GM10266 (cell line): ENCODE measurements around the gene SLC1A4.
"Not testable (repeated sequence)": the region's sequence is repeated elsewhere in the genome, so short reads cannot be mapped to it uniquely, and the experiment has no call there.

Experiments used
- DNase-seq: peaks from one replicate; pipeline ENCODE4 v3.0.0; 2012; ENCODE audit errors: extremely low spot score
- TF ChIP-seq, protein P1 (sequence below): IDR thresholded peaks from 2 replicates; pipeline ENCODE4 v1.5.1; 2012; ENCODE audit warnings: mild to moderate bottlenecking, low read depth; ENCODE audit not compliant: control insufficient read depth, insufficient read depth; ENCODE audit errors: missing control alignments

Gene SLC1A4

DNA sequence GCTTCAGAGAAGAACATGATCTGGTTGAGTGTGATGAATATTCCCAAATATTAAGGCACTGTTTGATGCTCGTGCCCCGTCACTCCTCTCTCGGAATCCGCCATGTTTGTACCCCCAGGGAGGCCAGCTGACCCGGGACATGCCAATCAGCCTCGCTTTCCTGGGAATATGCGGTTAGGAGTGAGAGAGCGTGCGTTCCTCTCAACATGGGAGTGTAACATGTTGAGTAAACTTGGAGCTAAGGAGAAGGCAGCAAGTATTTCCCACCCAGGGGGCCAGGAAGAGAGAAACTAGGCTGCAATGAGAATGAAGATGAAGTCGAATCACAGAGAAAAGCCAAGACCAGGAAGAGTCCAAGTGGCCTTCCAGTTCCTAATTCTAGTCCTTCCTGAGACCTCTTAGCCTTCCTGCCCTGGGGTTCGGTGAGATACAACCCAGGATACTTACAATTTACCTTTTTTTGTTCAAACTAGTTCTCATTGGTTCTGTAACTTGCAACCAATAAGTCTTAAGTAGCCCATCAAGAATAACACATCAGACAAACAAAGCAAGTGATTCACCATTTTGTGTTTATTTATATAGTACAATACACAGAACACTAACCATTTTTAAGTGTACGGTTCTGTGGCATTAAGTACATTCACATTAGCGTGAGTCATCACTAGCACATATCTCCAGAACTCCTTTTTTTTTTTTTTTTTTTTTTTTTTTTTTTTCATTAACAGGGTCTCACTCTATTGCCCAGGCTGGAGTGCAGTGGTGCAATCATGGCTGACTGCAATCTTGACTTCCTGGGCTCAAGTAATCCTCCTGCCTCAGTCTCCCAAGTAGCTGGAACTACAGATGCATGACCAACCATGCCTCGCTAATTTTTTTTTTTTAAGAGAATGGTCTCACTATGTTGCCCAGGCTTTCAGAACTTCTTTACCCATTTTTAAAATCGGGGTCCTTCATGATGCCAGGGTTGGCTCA is 36.4 kb upstream of the SLC1A4 start:
- TF ChIP-seq, protein P1, sequence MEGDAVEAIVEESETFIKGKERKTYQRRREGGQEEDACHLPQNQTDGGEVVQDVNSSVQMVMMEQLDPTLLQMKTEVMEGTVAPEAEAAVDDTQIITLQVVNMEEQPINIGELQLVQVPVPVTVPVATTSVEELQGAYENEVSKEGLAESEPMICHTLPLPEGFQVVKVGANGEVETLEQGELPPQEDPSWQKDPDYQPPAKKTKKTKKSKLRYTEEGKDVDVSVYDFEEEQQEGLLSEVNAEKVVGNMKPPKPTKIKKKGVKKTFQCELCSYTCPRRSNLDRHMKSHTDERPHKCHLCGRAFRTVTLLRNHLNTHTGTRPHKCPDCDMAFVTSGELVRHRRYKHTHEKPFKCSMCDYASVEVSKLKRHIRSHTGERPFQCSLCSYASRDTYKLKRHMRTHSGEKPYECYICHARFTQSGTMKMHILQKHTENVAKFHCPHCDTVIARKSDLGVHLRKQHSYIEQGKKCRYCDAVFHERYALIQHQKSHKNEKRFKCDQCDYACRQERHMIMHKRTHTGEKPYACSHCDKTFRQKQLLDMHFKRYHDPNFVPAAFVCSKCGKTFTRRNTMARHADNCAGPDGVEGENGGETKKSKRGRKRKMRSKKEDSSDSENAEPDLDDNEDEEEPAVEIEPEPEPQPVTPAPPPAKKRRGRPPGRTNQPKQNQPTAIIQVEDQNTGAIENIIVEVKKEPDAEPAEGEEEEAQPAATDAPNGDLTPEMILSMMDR = no peak
- no peak for DNase-seq

DNA sequence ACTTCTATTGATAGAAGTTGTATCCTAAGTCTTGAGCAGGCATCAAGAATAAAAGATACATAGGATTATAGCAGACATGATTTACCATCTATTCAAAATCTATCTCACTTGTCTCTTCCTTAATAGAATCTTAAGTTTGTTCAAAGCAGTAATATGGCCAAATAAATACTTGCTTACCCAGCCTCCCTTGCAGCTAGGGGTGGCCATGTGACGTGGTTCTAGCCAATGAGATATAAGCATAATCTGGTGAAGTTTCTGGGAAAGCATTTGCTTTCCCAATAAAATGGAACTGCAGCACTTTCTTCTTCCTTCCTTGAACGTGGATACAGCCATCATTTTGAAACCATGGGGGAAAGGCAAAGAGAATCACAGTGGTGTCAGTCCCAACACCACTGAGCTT is 33.7 kb upstream of the SLC1A4 start:
- DNase-seq = no peak
- TF ChIP-seq, protein P1 = no peak

GRCh38 chr2:64957109-64957903 is 31.9 kb upstream of the SLC1A4 start:
- TF ChIP-seq, protein P1 = no peak
- DNase-seq = no peak

GRCh38 chr2:64958556-64958955 is 30.6 kb upstream of the SLC1A4 start:
- TF ChIP-seq, protein P1 = no peak
- DNase-seq = no peak

DNA sequence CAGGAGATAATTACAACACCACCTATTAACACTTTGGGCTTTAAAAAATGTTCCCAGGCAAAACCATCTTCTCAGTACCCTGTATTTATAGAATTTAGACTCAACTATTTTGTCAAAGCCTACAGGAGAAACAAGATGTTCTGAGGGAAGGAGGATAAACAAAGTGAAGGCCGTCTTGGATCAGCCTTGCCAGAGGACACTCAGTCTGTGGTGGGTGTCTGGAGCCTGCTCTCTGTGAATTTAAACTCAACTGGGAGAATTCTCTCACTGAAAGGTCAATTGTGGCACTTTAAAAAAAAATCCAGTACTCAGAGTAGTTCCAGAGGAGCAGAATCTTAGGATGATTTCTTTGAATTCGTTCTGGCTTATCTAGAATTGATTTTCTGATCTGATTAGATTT is 28.4 kb upstream of the SLC1A4 start:
- TF ChIP-seq, protein P1 = no peak
- no peak for DNase-seq

GRCh38 chr2:64963138-64963537 is 26.1 kb upstream of the SLC1A4 start:
- DNase-seq = not testable (repeated sequence)

DNA sequence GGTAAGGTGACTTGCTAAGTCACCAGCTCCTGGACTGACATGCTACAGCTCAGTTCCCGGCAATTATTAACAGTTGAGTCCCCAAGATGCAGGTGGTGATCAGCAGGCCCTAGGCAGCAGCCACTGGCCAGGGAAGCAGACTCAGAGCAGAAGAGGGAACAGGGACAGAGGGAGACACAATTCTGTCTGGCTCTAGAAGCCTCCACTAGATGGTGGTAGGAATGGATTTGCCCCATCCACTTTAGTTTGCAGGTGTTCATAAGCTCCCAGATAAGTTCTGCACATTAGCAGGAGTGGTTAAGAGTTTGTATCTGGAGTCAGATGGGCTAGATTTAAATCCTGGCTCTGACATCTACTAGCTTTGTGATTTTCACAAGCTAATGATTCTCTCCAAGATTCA is 25.5 kb upstream of the SLC1A4 start:
- no peak for DNase-seq
- TF ChIP-seq, protein P1 = peak; percentile 8
